Adrenal gland (tissue), 12 donors: ENCODE results near the gene RTEL1. TPM values are rescaled to one million over a fixed set of nuclear protein-coding genes. Genes with fewer than 3 reads are reported as not detected.

ENCODE experiments used
- DNase-seq, 7 donors: peaks; one replicate each; pipeline ENCODE4 v3.0.0-alpha.2; 2019 to 2020
- H3K27ac ChIP-seq, 5 donors: fragments of 200-600 bp; sonication (generic) in 4 of 5; 1 replicate in 3 of 5; 2 replicates in 2 of 5; pipeline versions ENCODE4 v1.5.1 to v1.8.0; 2016 to 2020; ENCODE audit warnings: mild to moderate bottlenecking in 1 of 5
- H3K27me3 ChIP-seq: fragments of 200-600 bp; 2 replicates; pipeline ENCODE4 v1.8.0; 2021
- H3K36me3 ChIP-seq, 2 donors: fragments of 200-600 bp; replicated peaks in 1 of 2; 1 replicate in 1 of 2; 2 replicates in 1 of 2; pipeline versions ENCODE4 v1.5.1 to v1.8.0; 2018 to 2022
- H3K4me1 ChIP-seq, 2 donors: fragments of 200-600 bp; replicated peaks in 1 of 2; 1 replicate in 1 of 2; 2 replicates in 1 of 2; pipeline versions ENCODE4 v1.5.1 to v1.8.0; 2018 to 2021
- H3K4me3 ChIP-seq, 4 donors: fragments of 200-600 bp; sonication (generic) in 3 of 4; one replicate each; pipeline ENCODE4 v1.5.1; 2016 to 2018
- H3K9me3 ChIP-seq, 3 donors: fragments of 200-600 bp; sonication (generic) in 1 of 3; replicated peaks in 1 of 3; 1 replicate in 2 of 3; 2 replicates in 1 of 3; pipeline versions ENCODE4 v1.5.1 to v1.8.0; 2016 to 2021
- CTCF ChIP-seq, 6 experiments: fragments of 450-650 bp in 4 of 6; fragments of 200-600 bp in 2 of 6; sonication (generic) in 1 of 6; IDR thresholded peaks; 1 replicate in 5 of 6; 2 replicates in 1 of 6; pipeline versions ENCODE4 v1.5.1 to v1.8.0; 2016 to 2021; ENCODE audit warnings: antibody characterized with exemption in 6 of 6, mild to moderate bottlenecking in 2 of 6, moderate library complexity in 1 of 6
- POLR2A ChIP-seq, 2 donors: fragments of 450-650 bp; IDR thresholded peaks; one replicate each; pipeline ENCODE4 v1.6.1; 2017; ENCODE audit warnings: antibody characterized with exemption in 2 of 2, mild to moderate bottlenecking in 2 of 2, moderate library complexity in 1 of 2
- WGBS, 4 donors: extraction: QIAGEN DNeasy Blood & Tissue Kit in 2 of 4; methylation state at CpG; one replicate each; pipeline versions ENCODE4 v1.1.5 to v1.1.7; 2013 to 2017; 5-methylcytosine and 5-hydroxymethylcytosine counted together
- intact Hi-C, 2 donors: fragments of 100-400 bp; cut with DNase I; formaldehyde crosslinking; loops; one replicate each; pipeline versions ENCODE4 v1.14.1 to v1.15.0; 2022 to 2023
- polyA plus RNA-seq, 3 donors: library from polyadenylated mRNA; stranded (reverse); fragments of 200-250 nt in 2 of 3; fragments of 350-450 nt in 1 of 3; fragmentation: Illumina TruSeq in 1 of 3; extraction: RNeasy Lipid Tissue Mini Kit (QIAGEN cat#74804) in 1 of 3; gene quantifications; one replicate each; pipeline ENCODE4 v1.2.3, GENCODE V29; 2013 to 2014
- total RNA-seq, 9 donors: library from RNA; depleted of rRNA in 4 of 9; stranded (reverse); fragments of >200 nt in 4 of 9; fragments of 120-200 nt in 1 of 9; fragmentation: NEBNext Ultra II Directional in 1 of 9; extraction: Animal tissue kit (Norgen Biotek cat#: 25700) in 1 of 9; gene quantifications; one replicate each; pipeline versions ENCODE4 v1.1.0 to v1.2.4, GENCODE V29; 2013 to 2023
- donor health status: healthy with polysubstance abuse.
- donor health status: Bipolar disorder and iron deficiency.
- donor health status: DM: yes; HTN: yes; CAD: no.
- donor health status: DM: no; HTN: no; CAD: no.
- donor health status: DM: no; HTN: no; CAD: no.
- donor health status: DM: yes; HTN: yes; CAD: no.

RTEL1 gene
- total and polyA plus RNA-seq, 12 donors, result 9.4 to 110 (median 32.1) TPM

- H3K27ac ChIP-seq, result peak overlapping the region in 2 of 5 donors; percentile 62 to 76
- no peak for TF ChIP-seq POLR2A (IDR thresholded peaks at IDR 0.05)
- intact Hi-C loops, result no loop called here
Measured at GRCh38 chr20:63651942-63652191, 6.2 kb upstream of the RTEL1 start.

GRCh38 chr20:63652192-63652980 lies 5.7 kb upstream of the RTEL1 start:
- H3K9me3 ChIP-seq, result no peaks in the 10 kb centered on the region
- H3K4me3 ChIP-seq, result peak overlapping the region in 2 of 4 donors; percentile 29 to 89
- peaks cover 17 to 28% of the 10 kb centered on the region in 2 donors for H3K4me1 ChIP-seq
- intact Hi-C loops, result no loop called here
- peak overlapping the region in 3 of 5 donors; percentile 32 to 77 (median 76) for H3K27ac ChIP-seq
- H3K36me3 ChIP-seq, result no peaks in the 10 kb centered on the region
- H3K27me3 ChIP-seq, result no peaks in the 10 kb centered on the region
- TF ChIP-seq POLR2A (IDR thresholded peaks at IDR 0.05) (no peak), CTCF (IDR thresholded peaks at IDR 0.05) (no peak)
- peak in 4 of 7 donors; percentile 38 to 53 (median 46) for DNase-seq
- 0 to 2% (median 1%) methylated on average over 21 to 89 of the region's 91 CpGs for WGBS, 4 donors

More at GRCh38 chr20:63651942-63652191, 6.2 kb upstream of the RTEL1 start:
- no peaks in the 10 kb centered on the region for H3K27me3 ChIP-seq
- DNase-seq, result peak in 2 of 7 donors; percentile 39 to 53
- peaks cover 15 to 24% of the 10 kb centered on the region in 2 donors for H3K4me1 ChIP-seq
- no peaks in the 10 kb centered on the region for H3K36me3 ChIP-seq
- H3K4me3 ChIP-seq, result peak overlapping the region in 1 of 4 donors; percentile 89
- H3K9me3 ChIP-seq, result no peaks in the 10 kb centered on the region
- 4 to 17% (median 11%) methylated on average over 4 to 11 of the region's 11 CpGs for WGBS, 4 donors

- H3K27me3 ChIP-seq, result no peaks in the 10 kb centered on the region
- H3K36me3 ChIP-seq, result no peaks in the 10 kb centered on the region
- peak within 1 kb of the TSS in 3 of 5 donors; percentile 52 to 84 (median 77) for H3K27ac ChIP-seq
- H3K4me1 ChIP-seq, result peaks cover 23 to 33% of the 10 kb centered on the region in 2 donors
- H3K4me3 ChIP-seq, result peak within 1 kb of the TSS in 2 of 4 donors; percentile 29 to 89
- DNase-seq, result peak; percentile 93 to 97 (median 95)
- TF ChIP-seq POLR2A (IDR thresholded peaks at IDR 0.05), result peak; percentile 62 to 77
- TF ChIP-seq CTCF (IDR thresholded peaks at IDR 0.05), result no peak
- 1 to 2% (median 1%) methylated on average over 13 to 72 of the region's 73 CpGs for WGBS, 4 donors
- no peaks in the 10 kb centered on the region for H3K9me3 ChIP-seq
- intact Hi-C loops, result no loop called here
Measured at GRCh38 chr20:63653041-63653973, 4.8 kb upstream of the RTEL1 start, which contains the start of gene STMN3. STMN3 (minus strand) TSS chr20:63653424; CDS start chr20:63653345, 79 bp downstream.

- no peak for TF ChIP-seq CTCF (IDR thresholded peaks at IDR 0.05)
- TF ChIP-seq POLR2A (IDR thresholded peaks at IDR 0.05), result no peak
- H3K4me1 ChIP-seq, result peaks cover 27 to 36% of the 10 kb centered on the region in 2 donors
- H3K4me3 ChIP-seq, result peak overlapping the region in 1 of 4 donors; percentile 89
- no peaks in the 10 kb centered on the region for H3K36me3 ChIP-seq
- intact Hi-C loops, result no loop called here
- peak overlapping the region in 3 of 5 donors; percentile 52 to 84 (median 77) for H3K27ac ChIP-seq
- WGBS, 4 donors, result 42 to 52% (median 46%) methylated on average over 13 to 15 of the region's 15 CpGs
- H3K9me3 ChIP-seq, result no peaks in the 10 kb centered on the region
- no peaks in the 10 kb centered on the region for H3K27me3 ChIP-seq
- no peak for DNase-seq
Measured at GRCh38 chr20:63653974-63654668, 4.0 kb upstream of the RTEL1 start.
